Ovary (tissue), 9 donors: ENCODE results near the gene TOM1L2. TPM values are rescaled to one million over a fixed set of nuclear protein-coding genes. Genes with fewer than 3 reads are reported as not detected.
A peak's percentile ranks its signal among the peaks of the same experiment; 100 is the strongest.

Source experiments
- DNase-seq, 5 donors: peaks; one replicate each; pipeline ENCODE4 v3.0.0-alpha.2; 2019 to 2020
- H3K27ac ChIP-seq, 2 donors: fragments of 200-600 bp; one replicate each; pipeline versions ENCODE4 v1.5.1 to v1.8.0; 2019 to 2022
- H3K27me3 ChIP-seq: fragments of 200-600 bp; one replicate; pipeline ENCODE4 v1.8.0; 2022
- H3K36me3 ChIP-seq: fragments of 200-600 bp; sonication (generic); one replicate; pipeline ENCODE4 v1.5.1; 2019
- H3K4me1 ChIP-seq: one replicate; pipeline ENCODE4 v1.8.1; 2013; ENCODE audit warnings: mild to moderate bottlenecking, moderate library complexity; ENCODE audit not compliant: insufficient read depth
- H3K4me3 ChIP-seq: fragments of 200-600 bp; sonication (generic); one replicate; pipeline ENCODE4 v1.5.1; 2017
- H3K9me3 ChIP-seq, 2 donors: fragments of 200-600 bp in 1 of 2; sonication (generic) in 1 of 2; one replicate each; pipeline versions ENCODE4 v1.5.1 to v1.8.1; 2013 to 2019; ENCODE audit warnings: mild to moderate bottlenecking in 1 of 2, moderate library complexity in 1 of 2
- EP300 ChIP-seq: sonication (generic); formaldehyde crosslinking; IDR thresholded peaks from one replicate; pipeline ENCODE4 v1.6.1; 2017; ENCODE audit warnings: antibody characterized with exemption
- POLR2A ChIP-seq: fragments of 450-650 bp; IDR thresholded peaks from one replicate; pipeline ENCODE4 v1.6.1; 2017; ENCODE audit warnings: antibody characterized with exemption, mild to moderate bottlenecking, moderate library complexity
- WGBS, 3 donors: extraction: QIAGEN DNeasy Blood & Tissue Kit in 1 of 3; methylation state at CpG; one replicate each; pipeline versions ENCODE4 v1.1.5 to v1.1.7; 2013 to 2017; 5-methylcytosine and 5-hydroxymethylcytosine counted together
- intact Hi-C, 4 donors: fragments of 100-400 bp; cut with DNase I; formaldehyde crosslinking; loops; one replicate each; pipeline versions ENCODE4 v1.11.0 to v1.15.1; 2022 to 2023
- polyA plus RNA-seq, 2 donors: library from polyadenylated mRNA; stranded (reverse); fragments of 200-250 nt in 1 of 2; fragments of 350-450 nt in 1 of 2; fragmentation: Illumina TruSeq in 1 of 2; extraction: RNeasy Lipid Tissue Mini Kit (QIAGEN cat#74804) in 1 of 2; gene quantifications; one replicate each; pipeline ENCODE4 v1.2.3, GENCODE V29; 2013 to 2014
- total RNA-seq, 7 donors: library from RNA; depleted of rRNA in 2 of 7; stranded (reverse); fragments of >200 nt in 2 of 7; fragmentation: NEBNext Ultra II Directional in 3 of 7; extraction: Animal tissue kit (Norgen Biotek cat#: 25700) in 3 of 7; gene quantifications; one replicate each; pipeline versions ENCODE4 v1.1.0 to v1.2.4, GENCODE V29; 2016 to 2023
- TF ChIP-seq, protein P1 (sequence below), 3 donors: fragments of 450-650 bp in 2 of 3; fragments of 200-600 bp in 1 of 3; IDR thresholded peaks; one replicate each; pipeline versions ENCODE4 v1.5.1 to v1.8.0; 2016 to 2022; ENCODE audit warnings: antibody characterized with exemption in 3 of 3, mild to moderate bottlenecking in 1 of 3
- donor health status: DM: no; HTN: no; CAD: no; lungs with moderate emphysema.
- donor health status: DM: no; HTN: no; CAD: no.
- donor health status: Bipolar disorder and iron deficiency.
- donor health status: DM: yes; HTN: yes; CAD: no.
- donor health status: DM: no; HTN: no; CAD: no.
- donor health status: DM: yes; HTN: yes; CAD: no.

The TOM1L2 gene
- total and polyA plus RNA-seq, 9 donors: 25.6 to 62.5 (median 45.9) TPM

- intact Hi-C loops: no loop called here
- peaks cover 22% of the 10 kb centered on the region for H3K4me1 ChIP-seq
- peak; percentile 70 to 77 (median 74) for DNase-seq
- WGBS, 3 donors: 13 to 20% (median 15%) methylated on average over 5 of the region's 5 CpGs
- no peaks in the 10 kb centered on the region for H3K9me3 ChIP-seq
- H3K36me3 ChIP-seq: no peaks in the 10 kb centered on the region
- no peak overlapping the region for H3K4me3 ChIP-seq
- no peaks in the 10 kb centered on the region for H3K27me3 ChIP-seq
- TF ChIP-seq, protein P1, sequence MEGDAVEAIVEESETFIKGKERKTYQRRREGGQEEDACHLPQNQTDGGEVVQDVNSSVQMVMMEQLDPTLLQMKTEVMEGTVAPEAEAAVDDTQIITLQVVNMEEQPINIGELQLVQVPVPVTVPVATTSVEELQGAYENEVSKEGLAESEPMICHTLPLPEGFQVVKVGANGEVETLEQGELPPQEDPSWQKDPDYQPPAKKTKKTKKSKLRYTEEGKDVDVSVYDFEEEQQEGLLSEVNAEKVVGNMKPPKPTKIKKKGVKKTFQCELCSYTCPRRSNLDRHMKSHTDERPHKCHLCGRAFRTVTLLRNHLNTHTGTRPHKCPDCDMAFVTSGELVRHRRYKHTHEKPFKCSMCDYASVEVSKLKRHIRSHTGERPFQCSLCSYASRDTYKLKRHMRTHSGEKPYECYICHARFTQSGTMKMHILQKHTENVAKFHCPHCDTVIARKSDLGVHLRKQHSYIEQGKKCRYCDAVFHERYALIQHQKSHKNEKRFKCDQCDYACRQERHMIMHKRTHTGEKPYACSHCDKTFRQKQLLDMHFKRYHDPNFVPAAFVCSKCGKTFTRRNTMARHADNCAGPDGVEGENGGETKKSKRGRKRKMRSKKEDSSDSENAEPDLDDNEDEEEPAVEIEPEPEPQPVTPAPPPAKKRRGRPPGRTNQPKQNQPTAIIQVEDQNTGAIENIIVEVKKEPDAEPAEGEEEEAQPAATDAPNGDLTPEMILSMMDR (IDR thresholded peaks at IDR 0.05): no peak
- TF ChIP-seq EP300: peak; percentile 73
- peak overlapping the region; percentile 53 to 90 for H3K27ac ChIP-seq
Measured at GRCh38 chr17:17849147-17849820, 122.9 kb downstream of the TOM1L2 start.

DNA sequence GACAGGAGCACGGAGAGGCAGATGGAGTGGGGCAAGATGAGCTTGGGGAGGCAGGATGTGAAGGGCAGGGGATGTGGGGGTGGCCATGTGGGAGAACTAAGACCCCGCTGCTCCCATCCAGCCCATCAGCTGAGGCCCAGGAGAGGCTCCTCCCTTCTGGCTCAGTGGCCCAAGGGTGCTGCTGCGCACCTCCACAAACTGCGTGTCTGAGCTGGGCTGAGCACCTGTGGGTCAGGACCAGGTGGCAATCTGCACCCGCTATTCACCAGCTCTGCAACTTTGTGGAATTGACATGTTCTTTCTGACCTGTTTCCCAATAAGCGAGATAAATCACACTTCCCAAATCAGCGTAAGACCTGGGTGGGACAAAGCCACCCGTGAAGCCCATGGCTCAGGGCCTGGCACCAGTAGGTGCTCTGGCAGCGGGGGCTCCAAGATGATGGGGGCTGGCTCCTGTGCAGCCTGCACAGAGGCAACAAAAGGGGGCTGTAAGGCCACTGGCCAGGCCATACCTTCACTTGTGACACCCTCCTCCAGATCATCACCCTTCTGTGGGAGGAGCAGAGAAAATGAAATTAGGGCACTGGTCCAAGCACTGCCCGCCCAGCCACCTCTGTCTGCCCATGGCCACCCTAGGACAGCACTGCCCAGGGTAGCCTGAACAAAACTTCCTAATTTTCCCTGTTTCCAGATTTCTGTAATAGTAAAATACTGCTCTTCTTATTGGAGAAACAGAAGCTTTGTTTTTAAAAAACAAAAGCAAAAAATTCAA, 123.7 kb downstream of the TOM1L2 start:
- intact Hi-C loops: no loop called here
- 68 to 82% (median 70%) methylated on average over 9 to 10 of the region's 10 CpGs for WGBS, 3 donors
- peak in 4 of 5 donors; percentile 20 to 44 (median 40) for DNase-seq
- H3K36me3 ChIP-seq: no peaks in the 10 kb centered on the region
- no peak overlapping the region for H3K4me3 ChIP-seq
- H3K4me1 ChIP-seq: peaks cover 22% of the 10 kb centered on the region
- no peaks in the 10 kb centered on the region for H3K27me3 ChIP-seq
- no peaks in the 10 kb centered on the region for H3K9me3 ChIP-seq
- H3K27ac ChIP-seq: peak overlapping the region; percentile 53 to 90
- TF ChIP-seq EP300 (no peak), POLR2A (no peak)
- TF ChIP-seq, protein P1 (IDR thresholded peaks at IDR 0.05): no peak

- H3K27ac ChIP-seq: peak overlapping the region; percentile 53 to 90
Measured at GRCh38 chr17:17847726-17848125, 124.5 kb downstream of the TOM1L2 start.

GRCh38 chr17:17847118-17847689, 125.0 kb downstream of the TOM1L2 start:
- intact Hi-C loops: no loop called here
- no peaks in the 10 kb centered on the region for H3K9me3 ChIP-seq
- TF ChIP-seq, protein P1 (IDR thresholded peaks at IDR 0.05): no peak
- TF ChIP-seq EP300 (no peak), POLR2A (no peak)
- H3K27me3 ChIP-seq: no peaks in the 10 kb centered on the region
- H3K36me3 ChIP-seq: no peaks in the 10 kb centered on the region
- H3K4me1 ChIP-seq: peaks cover 23% of the 10 kb centered on the region
- H3K27ac ChIP-seq: peak overlapping the region in 1 of 2 donors; percentile 90
- no peak overlapping the region for H3K4me3 ChIP-seq
- DNase-seq: peak in 1 of 5 donors; percentile 21
- WGBS, 3 donors: 82 to 91% (median 88%) methylated on average over 16 to 17 of the region's 17 CpGs

More at GRCh38 chr17:17847726-17848125, 124.5 kb downstream of the TOM1L2 start:
- Histone ChIP-seq H3K9me3 (no peaks in the 10 kb centered on the region), H3K4me3 (no peak overlapping the region), H3K36me3 (no peaks in the 10 kb centered on the region), H3K4me1 (peaks cover 22% of the 10 kb centered on the region), H3K27me3 (no peaks in the 10 kb centered on the region)
- DNase-seq: no peak
- intact Hi-C loops: no loop called here
- TF ChIP-seq, protein P1 (IDR thresholded peaks at IDR 0.05): no peak
- TF ChIP-seq POLR2A (no peak), EP300 (no peak)
- WGBS, 3 donors: 80 to 95% (median 84%) methylated on average over 5 of the region's 5 CpGs
